Neural progenitor cell (in vitro differentiated cells): ENCODE results near the gene INPP4A. TPM values are rescaled to one million over a fixed set of nuclear protein-coding genes. Genes with fewer than 3 reads are reported as not detected.

Experiments used
- DNase-seq: peaks from one replicate; pipeline ENCODE4 v3.0.0-alpha.2; 2016; ENCODE audit warnings: low spot score
- H2AFZ ChIP-seq: fragments of 200-600 bp; sonication (generic); replicated peaks from 2 replicates; pipeline ENCODE4 v1.6.1; 2016; ENCODE audit warnings: antibody characterized with exemption
- H3F3A ChIP-seq: fragments of 200-600 bp; sonication (generic); 2 replicates; pipeline ENCODE4 v1.6.1; 2016; ENCODE audit warnings: antibody characterized with exemption, low read depth
- H3K27ac ChIP-seq: fragments of 200-600 bp; sonication (generic); 2 replicates; pipeline ENCODE4 v1.5.1; 2016; ENCODE audit warnings: mild to moderate bottlenecking
- H3K27me3 ChIP-seq: fragments of 200-600 bp; sonication (generic); 2 replicates; pipeline ENCODE4 v1.6.1; 2016; ENCODE audit warnings: mild to moderate bottlenecking, moderate library complexity
- H3K36me3 ChIP-seq: fragments of 200-600 bp; sonication (generic); 2 replicates; pipeline ENCODE4 v1.5.1; 2016
- H3K4me1 ChIP-seq: fragments of 200-600 bp; sonication (generic); 2 replicates; pipeline ENCODE4 v1.6.1; 2016; ENCODE audit warnings: mixed run types
- H3K4me2 ChIP-seq: fragments of 200-600 bp; sonication (generic); 2 replicates; pipeline ENCODE4 v1.6.1; 2016
- H3K4me3 ChIP-seq: fragments of 200-600 bp; sonication (generic); 2 replicates; pipeline ENCODE4 v1.5.1; 2016
- H3K79me2 ChIP-seq: fragments of 200-600 bp; sonication (generic); 2 replicates; pipeline ENCODE4 v1.6.1; 2016; ENCODE audit warnings: low read depth
- H3K9ac ChIP-seq: fragments of 200-600 bp; sonication (generic); 2 replicates; pipeline ENCODE4 v1.6.1; 2016
- H3K9me3 ChIP-seq: fragments of 200-600 bp; sonication (generic); 2 replicates; pipeline ENCODE4 v1.5.1; 2016; ENCODE audit warnings: low read depth
- H4K20me1 ChIP-seq: fragments of 200-600 bp; sonication (generic); 2 replicates; pipeline ENCODE4 v1.6.1; 2016; ENCODE audit warnings: low read depth
- H3K27ac Mint-ChIP-seq: 3 replicates; pipeline ENCODE4 v1.8.0; 2021; ENCODE audit warnings: mixed read lengths
- H3K27me3 Mint-ChIP-seq: 2 replicates; pipeline ENCODE4 v1.8.0; 2022; ENCODE audit warnings: low read depth, mild to moderate bottlenecking, inconsistent platforms, moderate library complexity, mixed read lengths; ENCODE audit not compliant: insufficient read depth
- H3K36me3 Mint-ChIP-seq: 3 replicates; pipeline ENCODE4 v1.8.0; 2021; ENCODE audit warnings: mixed read lengths
- H3K4me1 Mint-ChIP-seq: 3 replicates; pipeline ENCODE4 v1.8.0; 2021; ENCODE audit warnings: mixed read lengths
- H3K4me3 Mint-ChIP-seq: 3 replicates; pipeline ENCODE4 v1.8.0; 2021; ENCODE audit warnings: mild to moderate bottlenecking, moderate library complexity, mixed read lengths
- H3K9me3 Mint-ChIP-seq: 3 replicates; pipeline ENCODE4 v1.8.0; 2020; ENCODE audit warnings: mixed read lengths
- EZH2 ChIP-seq: fragments of 200-600 bp; sonication (generic); IDR thresholded peaks from 2 replicates; pipeline ENCODE4 v1.6.1; 2017; ENCODE audit warnings: antibody characterized with exemption, mild to moderate bottlenecking, moderate library complexity
- EZH2phosphoT487 ChIP-seq: fragments of 200-600 bp; sonication (generic); IDR thresholded peaks from 2 replicates; pipeline ENCODE4 v1.6.1; 2017; ENCODE audit warnings: antibody characterized with exemption
- total RNA-seq: library from RNA; depleted of rRNA; stranded (reverse); fragments of >200 nt; gene quantifications from 2 replicates; pipeline ENCODE4 v1.2.3, GENCODE V29; 2015; ENCODE audit warnings: low replicate concordance
- TF ChIP-seq, protein P1 (sequence below): fragments of 200-600 bp; sonication (generic); IDR thresholded peaks from 2 replicates; pipeline ENCODE4 v1.5.1; 2017; ENCODE audit warnings: antibody characterized with exemption, mild to moderate bottlenecking

The INPP4A gene
- total RNA-seq, 1 donor from 2014 or later = 35.1 TPM

DNA sequence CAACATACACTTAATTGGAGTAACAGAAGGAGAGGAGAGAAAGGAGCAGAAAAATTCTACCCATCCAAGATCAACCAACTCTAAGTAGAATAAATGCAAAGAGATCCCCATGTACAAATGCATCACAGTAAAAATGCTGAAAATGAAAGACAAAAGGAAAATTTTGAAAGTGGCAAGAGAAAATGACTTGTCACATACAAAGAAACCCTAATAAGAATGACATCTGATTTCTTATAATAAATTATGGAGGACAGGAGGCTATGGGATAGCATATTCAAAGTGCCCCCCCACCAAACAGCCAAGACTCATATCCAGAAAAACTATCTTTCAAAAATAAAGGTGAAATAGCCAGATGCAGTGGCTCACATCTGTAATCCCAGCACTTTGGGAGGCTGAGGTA is 22.2 kb upstream of the INPP4A start:
- Histone ChIP-seq H2AFZ (no peak overlapping the region), H4K20me1 (no peaks in the 10 kb centered on the region), H3K27ac (no peak overlapping the region), H3K4me2 (no peak overlapping the region), H3K27me3 (no peaks in the 10 kb centered on the region), H3K9me3 (peaks cover 7% of the 10 kb centered on the region), H3K4me3 (no peak overlapping the region), H3F3A (no peaks in the 10 kb centered on the region), H3K9ac (no peak overlapping the region), H3K36me3 (no peaks in the 10 kb centered on the region), H3K4me1 (no peaks in the 10 kb centered on the region), H3K79me2 (no peaks in the 10 kb centered on the region)
- H3K27me3 Mint-ChIP-seq = peaks cover 2% of the 10 kb centered on the region
- no peak overlapping the region for H3K27ac Mint-ChIP-seq
- H3K4me1 Mint-ChIP-seq = peaks cover 2% of the 10 kb centered on the region
- peaks cover 4% of the 10 kb centered on the region for H3K36me3 Mint-ChIP-seq
- H3K4me3 Mint-ChIP-seq = no peak overlapping the region
- peaks cover 10% of the 10 kb centered on the region for H3K9me3 Mint-ChIP-seq
- TF ChIP-seq EZH2phosphoT487 = no peak
- DNase-seq = no peak

- Mint-ChIP-seq H3K36me3 (peaks cover 4% of the 10 kb centered on the region), H3K27ac (no peak overlapping the region), H3K27me3 (no peaks in the 10 kb centered on the region), H3K4me1 (no peaks in the 10 kb centered on the region), H3K9me3 (peaks cover 9% of the 10 kb centered on the region), H3K4me3 (no peak overlapping the region)
- DNase-seq = no peak
- Histone ChIP-seq H3K4me2 (no peak overlapping the region), H3K79me2 (no peaks in the 10 kb centered on the region), H4K20me1 (no peaks in the 10 kb centered on the region), H3K4me1 (no peaks in the 10 kb centered on the region), H2AFZ (no peak overlapping the region), H3K9ac (no peak overlapping the region), H3K4me3 (no peak overlapping the region), H3K36me3 (no peaks in the 10 kb centered on the region), H3K27me3 (no peaks in the 10 kb centered on the region), H3K27ac (no peak overlapping the region), H3K9me3 (peaks cover 7% of the 10 kb centered on the region), H3F3A (no peaks in the 10 kb centered on the region)
- TF ChIP-seq EZH2 (no peak), EZH2phosphoT487 (no peak)
- TF ChIP-seq, protein P1, sequence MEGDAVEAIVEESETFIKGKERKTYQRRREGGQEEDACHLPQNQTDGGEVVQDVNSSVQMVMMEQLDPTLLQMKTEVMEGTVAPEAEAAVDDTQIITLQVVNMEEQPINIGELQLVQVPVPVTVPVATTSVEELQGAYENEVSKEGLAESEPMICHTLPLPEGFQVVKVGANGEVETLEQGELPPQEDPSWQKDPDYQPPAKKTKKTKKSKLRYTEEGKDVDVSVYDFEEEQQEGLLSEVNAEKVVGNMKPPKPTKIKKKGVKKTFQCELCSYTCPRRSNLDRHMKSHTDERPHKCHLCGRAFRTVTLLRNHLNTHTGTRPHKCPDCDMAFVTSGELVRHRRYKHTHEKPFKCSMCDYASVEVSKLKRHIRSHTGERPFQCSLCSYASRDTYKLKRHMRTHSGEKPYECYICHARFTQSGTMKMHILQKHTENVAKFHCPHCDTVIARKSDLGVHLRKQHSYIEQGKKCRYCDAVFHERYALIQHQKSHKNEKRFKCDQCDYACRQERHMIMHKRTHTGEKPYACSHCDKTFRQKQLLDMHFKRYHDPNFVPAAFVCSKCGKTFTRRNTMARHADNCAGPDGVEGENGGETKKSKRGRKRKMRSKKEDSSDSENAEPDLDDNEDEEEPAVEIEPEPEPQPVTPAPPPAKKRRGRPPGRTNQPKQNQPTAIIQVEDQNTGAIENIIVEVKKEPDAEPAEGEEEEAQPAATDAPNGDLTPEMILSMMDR = no peak
These were observed 17.9 kb upstream of the INPP4A start for GRCh38 chr2:98426771-98427170.

GRCh38 chr2:98432145-98432544 is 12.5 kb upstream of the INPP4A start:
- no peak overlapping the region for H3K4me3 ChIP-seq
- Mint-ChIP-seq H3K27me3 (peaks cover 6% of the 10 kb centered on the region), H3K27ac (no peak overlapping the region), H3K4me1 (no peaks in the 10 kb centered on the region), H3K9me3 (peaks cover 18% of the 10 kb centered on the region), H3K4me3 (no peak overlapping the region), H3K36me3 (no peaks in the 10 kb centered on the region)
- no peaks in the 10 kb centered on the region for H4K20me1 ChIP-seq
- H3F3A ChIP-seq = no peaks in the 10 kb centered on the region
- no peaks in the 10 kb centered on the region for H3K36me3 ChIP-seq
- H3K9ac ChIP-seq = no peak overlapping the region
- no peak overlapping the region for H2AFZ ChIP-seq
- TF ChIP-seq EZH2phosphoT487 = no peak
- H3K4me2 ChIP-seq = no peak overlapping the region
- no peaks in the 10 kb centered on the region for H3K4me1 ChIP-seq
- no peaks in the 10 kb centered on the region for H3K27me3 ChIP-seq
- no peaks in the 10 kb centered on the region for H3K9me3 ChIP-seq
- no peak for DNase-seq
- H3K27ac ChIP-seq = no peak overlapping the region
- no peaks in the 10 kb centered on the region for H3K79me2 ChIP-seq

DNA sequence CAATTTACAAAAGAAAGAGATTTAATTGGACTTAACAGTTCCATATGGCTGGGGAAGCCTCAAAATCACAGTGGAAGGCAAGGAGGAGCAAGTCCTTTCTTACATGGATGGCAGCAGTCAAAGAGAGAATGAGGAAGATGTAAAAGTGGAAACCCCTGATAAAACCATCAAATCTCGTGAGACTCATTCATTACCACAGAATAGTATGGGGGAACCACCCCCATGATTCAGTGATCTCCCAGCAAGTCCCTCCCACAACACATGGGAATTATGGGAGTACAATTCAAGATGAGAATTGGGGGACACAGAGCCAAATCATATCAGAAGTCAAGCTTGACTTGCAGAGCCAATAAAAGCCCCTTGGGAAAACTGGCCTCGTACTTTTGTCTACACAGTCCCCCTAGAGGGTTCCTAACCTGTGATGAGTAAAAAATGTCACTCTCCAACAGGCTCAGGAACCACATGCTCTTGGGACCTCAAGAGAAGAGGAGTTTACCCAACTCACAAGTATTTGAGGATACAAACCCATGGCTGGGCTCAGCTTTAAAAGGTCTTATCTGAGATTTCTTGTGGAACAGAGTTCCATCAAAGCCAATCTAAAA is 11.2 kb upstream of the INPP4A start:
- H3K4me3 ChIP-seq = no peak overlapping the region
- no peak overlapping the region for H3K27ac Mint-ChIP-seq
- H3K4me3 Mint-ChIP-seq = no peak overlapping the region
- H3K36me3 ChIP-seq = no peaks in the 10 kb centered on the region
- peaks cover 6% of the 10 kb centered on the region for H3K27me3 Mint-ChIP-seq
- H3K9ac ChIP-seq = no peak overlapping the region
- no peak for DNase-seq
- H3K9me3 ChIP-seq = no peaks in the 10 kb centered on the region
- H3K9me3 Mint-ChIP-seq = peaks cover 18% of the 10 kb centered on the region
- no peaks in the 10 kb centered on the region for H3K27me3 ChIP-seq
- no peak overlapping the region for H3K4me2 ChIP-seq
- H3K79me2 ChIP-seq = no peaks in the 10 kb centered on the region
- H3K27ac ChIP-seq = no peak overlapping the region
- no peaks in the 10 kb centered on the region for H3F3A ChIP-seq
- no peak overlapping the region for H2AFZ ChIP-seq
- H3K4me1 ChIP-seq = no peaks in the 10 kb centered on the region
- no peaks in the 10 kb centered on the region for H3K4me1 Mint-ChIP-seq
- H4K20me1 ChIP-seq = no peaks in the 10 kb centered on the region
- TF ChIP-seq EZH2phosphoT487 = no peak
- TF ChIP-seq, protein P1 = no peak
- no peak for TF ChIP-seq EZH2
- no peaks in the 10 kb centered on the region for H3K36me3 Mint-ChIP-seq
